ENCODE measurements around the gene ACOXL. TPM values are rescaled to one million over a fixed set of nuclear protein-coding genes. Genes with fewer than 3 reads are reported as not detected.

ACOXL gene
- total RNA-seq, 1 donor from 2014 or later: 0.23 TPM

DNA sequence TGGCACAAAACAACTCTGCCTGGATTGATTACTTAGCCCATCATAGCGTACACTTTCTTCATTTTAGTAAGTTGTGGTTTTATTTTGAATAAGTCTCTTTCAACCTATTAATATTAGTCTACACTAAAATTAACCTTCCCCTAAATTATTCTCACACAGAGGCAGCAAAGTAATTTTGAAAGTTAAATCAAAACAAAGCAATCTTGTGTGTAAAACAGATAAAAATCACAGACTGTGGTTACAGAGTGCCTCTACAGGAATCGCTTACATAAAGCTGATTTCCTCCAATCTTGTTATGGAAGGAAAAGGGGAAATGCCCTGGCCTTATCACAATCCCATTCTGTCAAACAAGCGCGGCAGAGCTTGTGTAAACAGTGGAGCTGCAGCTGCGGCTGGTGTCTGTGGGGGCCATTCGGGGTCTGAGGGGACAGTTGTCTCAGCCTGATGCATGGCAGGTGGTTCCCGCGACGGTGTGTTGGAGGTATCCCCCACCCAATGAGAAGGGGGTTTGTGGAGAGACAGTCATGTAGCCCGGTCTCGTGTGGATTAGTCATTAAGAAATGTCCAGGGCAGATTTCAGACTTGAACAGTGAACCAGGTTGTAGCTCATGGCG, 430.5 kb downstream of the ACOXL start:
- Histone ChIP-seq H3K27ac (ENCODE audit: low read depth, low read length) (no peak overlapping the region), H3K27me3 (ENCODE audit: insufficient read depth, low read length) (no peaks in the 10 kb centered on the region), H3K9ac (ENCODE audit: low read length) (no peak overlapping the region), H3K4me2 (ENCODE audit: low read length) (peak overlapping the region; percentile 42), H2AFZ (ENCODE audit: low read depth, low read length) (no peak overlapping the region), H4K20me1 (ENCODE audit: insufficient read depth, low read length) (no peaks in the 10 kb centered on the region), H3K4me1 (ENCODE audit: insufficient read depth, low read length) (peaks cover 41% of the 10 kb centered on the region), H3K79me2 (ENCODE audit: insufficient read depth, low read length) (no peaks in the 10 kb centered on the region), H3K4me3 (ENCODE audit: insufficient read depth, low read depth, low read length) (no peak overlapping the region), H3K9me3 (ENCODE audit: insufficient read depth, low read depth, low read length) (no peaks in the 10 kb centered on the region), H3K36me3 (ENCODE audit: insufficient read depth, low read length) (no peaks in the 10 kb centered on the region)
- Mint-ChIP-seq H3K27me3 (ENCODE audit: low read depth, unreplicated experiment) (no peaks in the 10 kb centered on the region), H3K9me3 (ENCODE audit: unreplicated experiment) (peaks cover 1% of the 10 kb centered on the region), H3K4me3 (ENCODE audit: unreplicated experiment) (peak overlapping the region; percentile 42), H3K36me3 (ENCODE audit: low read depth, unreplicated experiment) (peaks cover 20% of the 10 kb centered on the region), H3K4me1 (ENCODE audit: low read depth, unreplicated experiment) (peaks cover 49% of the 10 kb centered on the region), H3K27ac (ENCODE audit: unreplicated experiment) (peak overlapping the region; percentile 47)
- DNase-seq (ENCODE audit: low read depth): peak; percentile 48
- FAIRE-seq: no peak
- TF ChIP-seq CTCF (IDR thresholded peaks at IDR 0.05; ENCODE audit: insufficient read depth, low read depth, low read length) (no peak), EZH2 (IDR thresholded peaks at IDR 0.05; ENCODE audit: insufficient read depth, low read length) (no peak)

DNA sequence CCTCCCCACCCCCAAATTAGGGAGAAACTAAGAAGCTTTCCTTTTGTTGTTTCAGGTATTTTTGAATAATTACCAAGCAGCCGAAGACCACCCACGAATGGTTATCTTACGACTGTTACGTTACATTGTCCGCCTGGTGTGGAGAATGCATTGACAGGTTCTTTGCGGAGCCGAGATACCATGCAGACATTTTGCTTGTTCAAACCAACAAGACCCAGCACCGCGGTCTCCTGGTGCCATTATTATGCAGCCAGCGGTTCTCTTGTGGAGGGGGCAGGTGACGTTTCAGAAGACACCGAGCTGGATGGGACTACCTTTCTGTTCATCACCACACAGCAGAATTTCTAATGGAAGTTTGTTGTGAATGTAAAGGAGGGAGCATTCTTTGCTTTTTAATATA, 431.7 kb downstream of the ACOXL start:
- FAIRE-seq (no peak), DNase-seq (ENCODE audit: low read depth) (no peak)
- Histone ChIP-seq H4K20me1 (ENCODE audit: insufficient read depth, low read length) (no peaks in the 10 kb centered on the region), H3K4me3 (ENCODE audit: insufficient read depth, low read depth, low read length) (no peak overlapping the region), H3K79me2 (ENCODE audit: insufficient read depth, low read length) (no peaks in the 10 kb centered on the region), H3K27ac (ENCODE audit: low read depth, low read length) (no peak overlapping the region), H3K4me2 (ENCODE audit: low read length) (no peak overlapping the region), H3K9me3 (ENCODE audit: insufficient read depth, low read depth, low read length) (no peaks in the 10 kb centered on the region), H2AFZ (ENCODE audit: low read depth, low read length) (no peak overlapping the region), H3K4me1 (ENCODE audit: insufficient read depth, low read length) (peaks cover 51% of the 10 kb centered on the region), H3K9ac (ENCODE audit: low read length) (no peak overlapping the region), H3K27me3 (ENCODE audit: insufficient read depth, low read length) (no peaks in the 10 kb centered on the region), H3K36me3 (ENCODE audit: insufficient read depth, low read length) (no peaks in the 10 kb centered on the region)
- Mint-ChIP-seq H3K4me3 (ENCODE audit: unreplicated experiment) (no peak overlapping the region), H3K4me1 (ENCODE audit: low read depth, unreplicated experiment) (peaks cover 56% of the 10 kb centered on the region), H3K27ac (ENCODE audit: unreplicated experiment) (no peak overlapping the region), H3K36me3 (ENCODE audit: low read depth, unreplicated experiment) (peaks cover 20% of the 10 kb centered on the region), H3K9me3 (ENCODE audit: unreplicated experiment) (peaks cover 1% of the 10 kb centered on the region), H3K27me3 (ENCODE audit: low read depth, unreplicated experiment) (no peaks in the 10 kb centered on the region)
- no peak for TF ChIP-seq CTCF (IDR thresholded peaks at IDR 0.05; ENCODE audit: insufficient read depth, low read depth, low read length)
- no peak for TF ChIP-seq EZH2 (IDR thresholded peaks at IDR 0.05; ENCODE audit: insufficient read depth, low read length)

- Histone ChIP-seq H3K4me1 (ENCODE audit: insufficient read depth, low read length) (peaks cover 47% of the 10 kb centered on the region), H3K79me2 (ENCODE audit: insufficient read depth, low read length) (no peaks in the 10 kb centered on the region), H3K27me3 (ENCODE audit: insufficient read depth, low read length) (no peaks in the 10 kb centered on the region), H3K27ac (ENCODE audit: low read depth, low read length) (no peak overlapping the region), H3K9ac (ENCODE audit: low read length) (no peak overlapping the region), H4K20me1 (ENCODE audit: insufficient read depth, low read length) (no peaks in the 10 kb centered on the region), H3K4me3 (ENCODE audit: insufficient read depth, low read depth, low read length) (no peak overlapping the region), H2AFZ (ENCODE audit: low read depth, low read length) (no peak overlapping the region), H3K9me3 (ENCODE audit: insufficient read depth, low read depth, low read length) (no peaks in the 10 kb centered on the region), H3K4me2 (ENCODE audit: low read length) (no peak overlapping the region), H3K36me3 (ENCODE audit: insufficient read depth, low read length) (no peaks in the 10 kb centered on the region)
- Mint-ChIP-seq H3K9me3 (ENCODE audit: unreplicated experiment) (peaks cover 1% of the 10 kb centered on the region), H3K27me3 (ENCODE audit: low read depth, unreplicated experiment) (no peaks in the 10 kb centered on the region), H3K4me3 (ENCODE audit: unreplicated experiment) (no peak overlapping the region), H3K27ac (ENCODE audit: unreplicated experiment) (no peak overlapping the region), H3K36me3 (ENCODE audit: low read depth, unreplicated experiment) (peaks cover 19% of the 10 kb centered on the region), H3K4me1 (ENCODE audit: low read depth, unreplicated experiment) (peaks cover 53% of the 10 kb centered on the region)
- DNase-seq (ENCODE audit: low read depth) (no peak), FAIRE-seq (no peak)
- TF ChIP-seq CTCF (IDR thresholded peaks at IDR 0.05; ENCODE audit: insufficient read depth, low read depth, low read length) (no peak), EZH2 (IDR thresholded peaks at IDR 0.05; ENCODE audit: insufficient read depth, low read length) (no peak)
Measured at GRCh38 chr2:111165084-111165483, 432.7 kb downstream of the ACOXL start.

Data from astrocyte (in vitro differentiated cells and primary cell).